HG02798 (cell line): ENCODE data around the gene MARCHF10.

Experiments
- ATAC-seq: cut with Tn5 transposase; IDR thresholded peaks from one replicate; pipeline ENCODE4 v1.9.1; 2021; ENCODE audit warnings: mild to moderate bottlenecking; ENCODE audit not compliant: unreplicated experiment, poor library complexity

Gene MARCHF10

GRCh38 chr17:62755141-62755851 lies 52.8 kb downstream of the MARCHF10 start:
- ATAC-seq = no peak

GRCh38 chr17:62754631-62755030 lies 53.5 kb downstream of the MARCHF10 start:
- ATAC-seq = no peak

GRCh38 chr17:62753562-62753961 lies 54.6 kb downstream of the MARCHF10 start:
- ATAC-seq = no peak

- ATAC-seq = no peak
These were observed 56.9 kb downstream of the MARCHF10 start for GRCh38 chr17:62751060-62751691.

- ATAC-seq = no peak
These were observed 57.5 kb downstream of the MARCHF10 start for GRCh38 chr17:62750631-62751051.

- no peak for ATAC-seq
These were observed 58.2 kb downstream of the MARCHF10 start for GRCh38 chr17:62749926-62750325.

GRCh38 chr17:62746941-62747340 lies 61.2 kb downstream of the MARCHF10 start:
- ATAC-seq = no peak

GRCh38 chr17:62745806-62746205 lies 62.3 kb downstream of the MARCHF10 start:
- no peak for ATAC-seq

- no peak for ATAC-seq
These were observed 63.9 kb downstream of the MARCHF10 start for GRCh38 chr17:62744259-62744658.

GRCh38 chr17:62741290-62741689 lies 66.8 kb downstream of the MARCHF10 start:
- peak; percentile 45 for ATAC-seq

- ATAC-seq = no peak
These were observed 68.3 kb downstream of the MARCHF10 start for GRCh38 chr17:62739645-62740388.

GRCh38 chr17:62738281-62738680 lies 69.8 kb downstream of the MARCHF10 start:
- ATAC-seq = no peak

- ATAC-seq = no peak
These were observed 70.6 kb downstream of the MARCHF10 start for GRCh38 chr17:62737513-62737912.

GRCh38 chr17:62735044-62735651 lies 73.0 kb downstream of the MARCHF10 start:
- ATAC-seq = no peak

- ATAC-seq = no peak
These were observed 76.0 kb downstream of the MARCHF10 start for GRCh38 chr17:62732125-62732524.

GRCh38 chr17:62727916-62728672 lies 80.0 kb downstream of the MARCHF10 start:
- ATAC-seq = no peak

GRCh38 chr17:62725791-62726249 lies 82.3 kb downstream of the MARCHF10 start:
- ATAC-seq = no peak

- peak; percentile 93 for ATAC-seq
These were observed 83.5 kb downstream of the MARCHF10 start for GRCh38 chr17:62724398-62725146.

- no peak for ATAC-seq
These were observed 84.3 kb downstream of the MARCHF10 start for GRCh38 chr17:62723842-62724241.
